Muscle layer of duodenum (tissue), 2 donors: Measurements from ENCODE around the gene KRT32.

ENCODE experiments used
- H3K27ac ChIP-seq: one replicate; pipeline ENCODE4 v1.7.0; 2013; ENCODE audit warnings: mild to moderate bottlenecking, low read length
- H3K27me3 ChIP-seq: one replicate; pipeline ENCODE4 v1.7.0; 2013; ENCODE audit warnings: low read depth, mild to moderate bottlenecking, control low read depth, low read length
- H3K36me3 ChIP-seq, 2 donors: one replicate each; pipeline ENCODE4 v1.7.0; 2013; ENCODE audit warnings: low read length in 2 of 2, control low read depth in 1 of 2, mild to moderate bottlenecking in 1 of 2; ENCODE audit not compliant: insufficient read depth in 2 of 2, control insufficient read depth in 1 of 2
- H3K4me1 ChIP-seq, 2 donors: one replicate each; pipeline ENCODE4 v1.7.0; 2013; ENCODE audit warnings: low read length in 2 of 2, mild to moderate bottlenecking in 2 of 2, control low read depth in 1 of 2, moderate library complexity in 1 of 2; ENCODE audit not compliant: insufficient read depth in 2 of 2, control insufficient read depth in 1 of 2
- H3K4me3 ChIP-seq, 2 donors: one replicate each; pipeline ENCODE4 v1.7.0; 2013; ENCODE audit warnings: low read length in 2 of 2, low read depth in 1 of 2, mild to moderate bottlenecking in 1 of 2
- H3K9me3 ChIP-seq, 2 donors: one replicate each; pipeline ENCODE4 v1.7.0; 2013; ENCODE audit warnings: low read length in 2 of 2, control low read depth in 1 of 2, mild to moderate bottlenecking in 1 of 2; ENCODE audit not compliant: control insufficient read depth in 1 of 2
- donor health status: healthy.

Gene KRT32

GRCh38 chr17:41420134-41420533 lies 47.1 kb downstream of the KRT32 start:
- no peaks in the 10 kb centered on the region for H3K36me3 ChIP-seq
- no peak overlapping the region for H3K4me3 ChIP-seq
- no peaks in the 10 kb centered on the region for H3K4me1 ChIP-seq
- H3K27me3 ChIP-seq, result no peaks in the 10 kb centered on the region
- no peaks in the 10 kb centered on the region for H3K9me3 ChIP-seq
- H3K27ac ChIP-seq, result no peak overlapping the region

GRCh38 chr17:41419716-41420115 lies 47.5 kb downstream of the KRT32 start:
- no peaks in the 10 kb centered on the region for H3K9me3 ChIP-seq
- H3K4me1 ChIP-seq, result no peaks in the 10 kb centered on the region
- H3K4me3 ChIP-seq, result no peak overlapping the region
- no peaks in the 10 kb centered on the region for H3K27me3 ChIP-seq
- no peaks in the 10 kb centered on the region for H3K36me3 ChIP-seq
- H3K27ac ChIP-seq, result no peak overlapping the region

GRCh38 chr17:41418116-41418860 lies 48.9 kb downstream of the KRT32 start:
- no peaks in the 10 kb centered on the region for H3K9me3 ChIP-seq
- H3K4me1 ChIP-seq, result no peaks in the 10 kb centered on the region
- no peaks in the 10 kb centered on the region for H3K36me3 ChIP-seq
- no peaks in the 10 kb centered on the region for H3K27me3 ChIP-seq
- no peak overlapping the region for H3K27ac ChIP-seq
- no peak overlapping the region for H3K4me3 ChIP-seq

GRCh38 chr17:41417576-41418015 lies 49.6 kb downstream of the KRT32 start:
- H3K4me3 ChIP-seq, result no peak overlapping the region
- no peaks in the 10 kb centered on the region for H3K4me1 ChIP-seq
- H3K27ac ChIP-seq, result no peak overlapping the region
- no peaks in the 10 kb centered on the region for H3K9me3 ChIP-seq
- H3K27me3 ChIP-seq, result no peaks in the 10 kb centered on the region
- H3K36me3 ChIP-seq, result no peaks in the 10 kb centered on the region

GRCh38 chr17:41417127-41417526 lies 50.1 kb downstream of the KRT32 start:
- Histone ChIP-seq H3K27ac (no peak overlapping the region), H3K9me3 (no peaks in the 10 kb centered on the region), H3K4me3 (no peak overlapping the region), H3K27me3 (no peaks in the 10 kb centered on the region), H3K4me1 (no peaks in the 10 kb centered on the region), H3K36me3 (no peaks in the 10 kb centered on the region)

- H3K9me3 ChIP-seq, result no peaks in the 10 kb centered on the region
- no peaks in the 10 kb centered on the region for H3K27me3 ChIP-seq
- no peaks in the 10 kb centered on the region for H3K4me1 ChIP-seq
- H3K27ac ChIP-seq, result no peak overlapping the region
- H3K36me3 ChIP-seq, result no peaks in the 10 kb centered on the region
- no peak overlapping the region for H3K4me3 ChIP-seq
These were observed 50.7 kb downstream of the KRT32 start for GRCh38 chr17:41416479-41416878.

- H3K9me3 ChIP-seq, result no peaks in the 10 kb centered on the region
- no peak overlapping the region for H3K4me3 ChIP-seq
- no peaks in the 10 kb centered on the region for H3K36me3 ChIP-seq
- H3K4me1 ChIP-seq, result no peaks in the 10 kb centered on the region
- H3K27me3 ChIP-seq, result no peaks in the 10 kb centered on the region
- no peak overlapping the region for H3K27ac ChIP-seq
These were observed 51.3 kb downstream of the KRT32 start for GRCh38 chr17:41415833-41416335.

GRCh38 chr17:41415411-41415810 lies 51.8 kb downstream of the KRT32 start:
- H3K4me3 ChIP-seq, result no peak overlapping the region
- no peaks in the 10 kb centered on the region for H3K27me3 ChIP-seq
- H3K27ac ChIP-seq, result no peak overlapping the region
- no peaks in the 10 kb centered on the region for H3K36me3 ChIP-seq
- no peaks in the 10 kb centered on the region for H3K4me1 ChIP-seq
- H3K9me3 ChIP-seq, result no peaks in the 10 kb centered on the region

GRCh38 chr17:41413982-41414381 lies 53.2 kb downstream of the KRT32 start:
- Histone ChIP-seq H3K27ac (no peak overlapping the region), H3K4me1 (no peaks in the 10 kb centered on the region)

GRCh38 chr17:41413353-41413957 lies 53.7 kb downstream of the KRT32 start:
- no peaks in the 10 kb centered on the region for H3K9me3 ChIP-seq
- H3K4me1 ChIP-seq, result no peaks in the 10 kb centered on the region

More at GRCh38 chr17:41413982-41414381, 53.2 kb downstream of the KRT32 start:
- no peaks in the 10 kb centered on the region for H3K27me3 ChIP-seq
- H3K4me3 ChIP-seq, result no peak overlapping the region
- no peaks in the 10 kb centered on the region for H3K36me3 ChIP-seq
- H3K9me3 ChIP-seq, result no peaks in the 10 kb centered on the region

GRCh38 chr17:41411072-41411840 lies 55.9 kb downstream of the KRT32 start:
- Histone ChIP-seq H3K9me3 (no peaks in the 10 kb centered on the region), H3K36me3 (no peaks in the 10 kb centered on the region), H3K27ac (no peak overlapping the region)

More at GRCh38 chr17:41413353-41413957, 53.7 kb downstream of the KRT32 start:
- Histone ChIP-seq H3K27ac (no peak overlapping the region), H3K27me3 (no peaks in the 10 kb centered on the region), H3K36me3 (no peaks in the 10 kb centered on the region), H3K4me3 (no peak overlapping the region)

More at GRCh38 chr17:41411072-41411840, 55.9 kb downstream of the KRT32 start:
- no peaks in the 10 kb centered on the region for H3K27me3 ChIP-seq
- H3K4me1 ChIP-seq, result no peaks in the 10 kb centered on the region
- H3K4me3 ChIP-seq, result no peak overlapping the region
